ENCODE measurements around the gene OPTN. TPM values are rescaled to one million over a fixed set of nuclear protein-coding genes. Genes with fewer than 3 reads are reported as not detected.

OPTN gene
- total RNA-seq, 1 donor from 2014 or later: 13.9 TPM

- Histone ChIP-seq H3K79me2 (ENCODE audit: low read depth) (no peaks in the 10 kb centered on the region), H3K9me3 (ENCODE audit: low read depth) (no peaks in the 10 kb centered on the region), H3K36me3 (no peaks in the 10 kb centered on the region), H3K4me1 (peaks cover 12% of the 10 kb centered on the region), H3K27ac (no peak overlapping the region), H3K4me2 (peak overlapping the region; percentile 62), H3K4me3 (no peak overlapping the region), H3K9ac (no peak overlapping the region), H4K20me1 (ENCODE audit: low read depth) (no peaks in the 10 kb centered on the region), H3K27me3 (no peaks in the 10 kb centered on the region), H3F3A (ENCODE audit: low read depth) (peaks cover 10% of the 10 kb centered on the region), H2AFZ (replicated peaks) (no peak overlapping the region)
- Mint-ChIP-seq H3K4me1 (peaks cover 6% of the 10 kb centered on the region), H3K27ac (no peak overlapping the region), H3K9me3 (no peaks in the 10 kb centered on the region), H3K36me3 (no peaks in the 10 kb centered on the region), H3K4me3 (no peak overlapping the region), H3K27me3 (ENCODE audit: insufficient read depth, low read depth) (peaks cover 2% of the 10 kb centered on the region)
- TF ChIP-seq EZH2phosphoT487 (IDR thresholded peaks at IDR 0.05) (no peak), EZH2 (IDR thresholded peaks at IDR 0.05) (no peak)
- TF ChIP-seq, protein P1, sequence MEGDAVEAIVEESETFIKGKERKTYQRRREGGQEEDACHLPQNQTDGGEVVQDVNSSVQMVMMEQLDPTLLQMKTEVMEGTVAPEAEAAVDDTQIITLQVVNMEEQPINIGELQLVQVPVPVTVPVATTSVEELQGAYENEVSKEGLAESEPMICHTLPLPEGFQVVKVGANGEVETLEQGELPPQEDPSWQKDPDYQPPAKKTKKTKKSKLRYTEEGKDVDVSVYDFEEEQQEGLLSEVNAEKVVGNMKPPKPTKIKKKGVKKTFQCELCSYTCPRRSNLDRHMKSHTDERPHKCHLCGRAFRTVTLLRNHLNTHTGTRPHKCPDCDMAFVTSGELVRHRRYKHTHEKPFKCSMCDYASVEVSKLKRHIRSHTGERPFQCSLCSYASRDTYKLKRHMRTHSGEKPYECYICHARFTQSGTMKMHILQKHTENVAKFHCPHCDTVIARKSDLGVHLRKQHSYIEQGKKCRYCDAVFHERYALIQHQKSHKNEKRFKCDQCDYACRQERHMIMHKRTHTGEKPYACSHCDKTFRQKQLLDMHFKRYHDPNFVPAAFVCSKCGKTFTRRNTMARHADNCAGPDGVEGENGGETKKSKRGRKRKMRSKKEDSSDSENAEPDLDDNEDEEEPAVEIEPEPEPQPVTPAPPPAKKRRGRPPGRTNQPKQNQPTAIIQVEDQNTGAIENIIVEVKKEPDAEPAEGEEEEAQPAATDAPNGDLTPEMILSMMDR (IDR thresholded peaks at IDR 0.05): no peak
- no peak for DNase-seq (ENCODE audit: low spot score)
These were observed 21.0 kb downstream of the OPTN start for GRCh38 chr10:13120786-13121499.

- H3K27me3 ChIP-seq: no peaks in the 10 kb centered on the region
- H3K27ac ChIP-seq: no peak overlapping the region
- H3K4me1 ChIP-seq: peaks cover 12% of the 10 kb centered on the region
- peaks cover 6% of the 10 kb centered on the region for H3K4me1 Mint-ChIP-seq
- H3K27ac Mint-ChIP-seq: no peak overlapping the region
- H3F3A ChIP-seq (ENCODE audit: low read depth): peaks cover 7% of the 10 kb centered on the region
- H3K4me3 Mint-ChIP-seq: no peak overlapping the region
- H3K9ac ChIP-seq: no peak overlapping the region
- no peak overlapping the region for H2AFZ ChIP-seq (replicated peaks)
- TF ChIP-seq EZH2phosphoT487 (IDR thresholded peaks at IDR 0.05) (no peak), EZH2 (IDR thresholded peaks at IDR 0.05) (no peak)
- TF ChIP-seq, protein P1 (IDR thresholded peaks at IDR 0.05): no peak
- H3K9me3 Mint-ChIP-seq: no peaks in the 10 kb centered on the region
- H3K4me2 ChIP-seq: peak overlapping the region; percentile 62
- no peaks in the 10 kb centered on the region for H3K9me3 ChIP-seq (ENCODE audit: low read depth)
- H4K20me1 ChIP-seq (ENCODE audit: low read depth): no peaks in the 10 kb centered on the region
- DNase-seq (ENCODE audit: low spot score): no peak
- no peaks in the 10 kb centered on the region for H3K79me2 ChIP-seq (ENCODE audit: low read depth)
- peaks cover 2% of the 10 kb centered on the region for H3K27me3 Mint-ChIP-seq (ENCODE audit: insufficient read depth, low read depth)
- H3K36me3 ChIP-seq: no peaks in the 10 kb centered on the region
- no peak overlapping the region for H3K4me3 ChIP-seq
- H3K36me3 Mint-ChIP-seq: no peaks in the 10 kb centered on the region
These were observed 21.5 kb downstream of the OPTN start for GRCh38 chr10:13121500-13121854.

GRCh38 chr10:13136651-13137050 lies 36.7 kb downstream of the OPTN start:
- H3K4me3 Mint-ChIP-seq: no peak overlapping the region
- H3K79me2 ChIP-seq (ENCODE audit: low read depth): no peaks in the 10 kb centered on the region
- H3K9me3 Mint-ChIP-seq: no peaks in the 10 kb centered on the region
- DNase-seq (ENCODE audit: low spot score): no peak
- H3K9ac ChIP-seq: no peak overlapping the region
- H2AFZ ChIP-seq (replicated peaks): no peak overlapping the region
- H3K4me2 ChIP-seq: no peak overlapping the region
- TF ChIP-seq EZH2 (IDR thresholded peaks at IDR 0.05): no peak
- TF ChIP-seq EZH2phosphoT487 (IDR thresholded peaks at IDR 0.05): no peak
- TF ChIP-seq, protein P1 (IDR thresholded peaks at IDR 0.05): no peak
- H3K4me1 Mint-ChIP-seq: peaks cover 10% of the 10 kb centered on the region
- peaks cover 11% of the 10 kb centered on the region for H3F3A ChIP-seq (ENCODE audit: low read depth)
- H3K27me3 Mint-ChIP-seq (ENCODE audit: insufficient read depth, low read depth): peaks cover 5% of the 10 kb centered on the region
- H3K27ac ChIP-seq: no peak overlapping the region
- H3K27ac Mint-ChIP-seq: no peak overlapping the region
- no peaks in the 10 kb centered on the region for H3K27me3 ChIP-seq
- peaks cover 37% of the 10 kb centered on the region for H3K4me1 ChIP-seq
- no peak overlapping the region for H3K4me3 ChIP-seq
- H4K20me1 ChIP-seq (ENCODE audit: low read depth): no peaks in the 10 kb centered on the region
- H3K9me3 ChIP-seq (ENCODE audit: low read depth): no peaks in the 10 kb centered on the region
- peaks cover 3% of the 10 kb centered on the region for H3K36me3 ChIP-seq
- H3K36me3 Mint-ChIP-seq: peaks cover 3% of the 10 kb centered on the region
